Tibial nerve (tissue), 4 donors: ENCODE results near the gene PAMR1. TPM values are rescaled to one million over a fixed set of nuclear protein-coding genes. Genes with fewer than 3 reads are reported as not detected.

ENCODE experiments used
- DNase-seq, 2 donors: peaks; one replicate each; pipeline ENCODE4 v3.0.0-alpha.2; 2019; ENCODE audit warnings: low spot score in 2 of 2
- H3K27ac ChIP-seq, 4 donors: fragments of 200-600 bp; sonication (generic) in 3 of 4; one replicate each; pipeline ENCODE4 v1.5.1; 2017 to 2019; ENCODE audit warnings: mild to moderate bottlenecking in 1 of 4
- H3K27me3 ChIP-seq, 2 donors: fragments of 200-600 bp; sonication (generic) in 1 of 2; one replicate each; pipeline versions ENCODE4 v1.5.1 to v1.6.0; 2017 to 2019
- H3K36me3 ChIP-seq, 3 donors: fragments of 200-600 bp; sonication (generic); one replicate each; pipeline ENCODE4 v1.5.1; 2018 to 2019
- H3K4me1 ChIP-seq, 4 donors: fragments of 200-600 bp; sonication (generic) in 3 of 4; one replicate each; pipeline ENCODE4 v1.5.1; 2017 to 2019
- H3K4me3 ChIP-seq, 4 donors: fragments of 200-600 bp; sonication (generic) in 3 of 4; one replicate each; pipeline ENCODE4 v1.5.1; 2017 to 2019; ENCODE audit warnings: mild to moderate bottlenecking in 1 of 4, moderate library complexity in 1 of 4
- H3K9me3 ChIP-seq, 4 donors: fragments of 200-600 bp; sonication (generic) in 3 of 4; one replicate each; pipeline ENCODE4 v1.5.1; 2017 to 2019
- EP300 ChIP-seq, 2 donors: sonication (generic); formaldehyde crosslinking; IDR thresholded peaks; one replicate each; pipeline ENCODE4 v1.6.1; 2017; ENCODE audit warnings: antibody characterized with exemption in 2 of 2, mild to moderate bottlenecking in 1 of 2
- POLR2A ChIP-seq, 2 donors: fragments of 450-650 bp; IDR thresholded peaks; one replicate each; pipeline ENCODE4 v1.6.1; 2017; ENCODE audit warnings: antibody characterized with exemption in 2 of 2, mild to moderate bottlenecking in 2 of 2, moderate library complexity in 2 of 2
- WGBS, 2 donors: methylation state at CpG; one replicate each; pipeline ENCODE4 v1.1.5; 2018; 5-methylcytosine and 5-hydroxymethylcytosine counted together
- total RNA-seq, 4 donors: library from RNA; depleted of rRNA; stranded (reverse); fragments of >200 nt; gene quantifications; one replicate each; pipeline ENCODE4 v1.1.0, GENCODE V29; 2016
- TF ChIP-seq, protein P1 (sequence below), 5 experiments: fragments of 200-600 bp in 3 of 5; fragments of 450-650 bp in 2 of 5; sonication (generic) in 3 of 5; IDR thresholded peaks; one replicate each; pipeline ENCODE4 v1.5.1; 2016 to 2019; ENCODE audit warnings: antibody characterized with exemption in 5 of 5, mild to moderate bottlenecking in 3 of 5, moderate library complexity in 2 of 5

The PAMR1 gene
- total RNA-seq, 4 donors from 2014 or later = 6.9 to 10.8 (median 7.7) TPM

- H3K4me1 ChIP-seq = peaks cover 0 to 5% (median 0%) of the 10 kb centered on the region in 4 donors
- H3K9me3 ChIP-seq = no peaks in the 10 kb centered on the region
- DNase-seq = no peak
- no peak for TF ChIP-seq POLR2A (IDR thresholded peaks at IDR 0.05)
- TF ChIP-seq, protein P1, sequence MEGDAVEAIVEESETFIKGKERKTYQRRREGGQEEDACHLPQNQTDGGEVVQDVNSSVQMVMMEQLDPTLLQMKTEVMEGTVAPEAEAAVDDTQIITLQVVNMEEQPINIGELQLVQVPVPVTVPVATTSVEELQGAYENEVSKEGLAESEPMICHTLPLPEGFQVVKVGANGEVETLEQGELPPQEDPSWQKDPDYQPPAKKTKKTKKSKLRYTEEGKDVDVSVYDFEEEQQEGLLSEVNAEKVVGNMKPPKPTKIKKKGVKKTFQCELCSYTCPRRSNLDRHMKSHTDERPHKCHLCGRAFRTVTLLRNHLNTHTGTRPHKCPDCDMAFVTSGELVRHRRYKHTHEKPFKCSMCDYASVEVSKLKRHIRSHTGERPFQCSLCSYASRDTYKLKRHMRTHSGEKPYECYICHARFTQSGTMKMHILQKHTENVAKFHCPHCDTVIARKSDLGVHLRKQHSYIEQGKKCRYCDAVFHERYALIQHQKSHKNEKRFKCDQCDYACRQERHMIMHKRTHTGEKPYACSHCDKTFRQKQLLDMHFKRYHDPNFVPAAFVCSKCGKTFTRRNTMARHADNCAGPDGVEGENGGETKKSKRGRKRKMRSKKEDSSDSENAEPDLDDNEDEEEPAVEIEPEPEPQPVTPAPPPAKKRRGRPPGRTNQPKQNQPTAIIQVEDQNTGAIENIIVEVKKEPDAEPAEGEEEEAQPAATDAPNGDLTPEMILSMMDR (IDR thresholded peaks at IDR 0.05) = peak in 2 of 5 experiments; percentile 4 to 13
- H3K27ac ChIP-seq = no peak overlapping the region
- H3K4me3 ChIP-seq = no peak overlapping the region
- no peaks in the 10 kb centered on the region for H3K36me3 ChIP-seq
- no peaks in the 10 kb centered on the region for H3K27me3 ChIP-seq
- 67 to 69% methylated on average over 5 of the region's 5 CpGs for WGBS, 2 donors
Measured at GRCh38 chr11:35554491-35555437, 29.3 kb upstream of the PAMR1 start.

DNA sequence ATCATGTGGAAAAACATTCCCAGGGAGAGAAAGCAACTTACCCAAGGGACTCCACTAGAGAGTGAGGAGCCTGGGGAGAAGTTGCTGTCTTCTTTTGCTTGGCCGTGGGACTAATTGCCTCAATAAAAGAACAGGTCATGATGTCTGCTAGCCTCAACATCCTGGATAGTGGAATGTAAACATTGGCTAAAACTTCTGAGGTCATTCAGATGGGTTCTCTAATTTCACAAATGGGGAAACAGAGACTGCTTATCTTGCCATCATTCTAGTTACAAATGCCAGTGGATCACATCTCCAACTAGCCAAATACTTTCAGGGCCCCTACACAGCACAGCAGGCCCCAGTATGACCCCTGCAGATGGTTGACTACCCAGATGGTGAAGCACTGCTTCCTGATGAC is 28.4 kb upstream of the PAMR1 start:
- TF ChIP-seq EP300 (IDR thresholded peaks at IDR 0.05) = no peak
- no peak for DNase-seq
- H3K9me3 ChIP-seq = no peaks in the 10 kb centered on the region
- no peak overlapping the region for H3K4me3 ChIP-seq
- no peak overlapping the region for H3K27ac ChIP-seq
- no peaks in the 10 kb centered on the region for H3K27me3 ChIP-seq
- no peaks in the 10 kb centered on the region for H3K36me3 ChIP-seq
- H3K4me1 ChIP-seq = peaks cover 0 to 4% (median 0%) of the 10 kb centered on the region in 4 donors
- WGBS, 2 donors = 30 to 54% methylated on average over 1 of the region's 1 CpG

GRCh38 chr11:35553021-35553420 is 27.6 kb upstream of the PAMR1 start:
- H3K27ac ChIP-seq = no peak overlapping the region
- no peaks in the 10 kb centered on the region for H3K36me3 ChIP-seq
- DNase-seq = no peak
- H3K4me3 ChIP-seq = no peak overlapping the region
- no peaks in the 10 kb centered on the region for H3K4me1 ChIP-seq
- TF ChIP-seq, protein P1 (IDR thresholded peaks at IDR 0.05) = no peak
- no peak for TF ChIP-seq EP300 (IDR thresholded peaks at IDR 0.05)
- no peak for TF ChIP-seq POLR2A (IDR thresholded peaks at IDR 0.05)
- 74 to 83% methylated on average over 3 of the region's 3 CpGs for WGBS, 2 donors
- no peaks in the 10 kb centered on the region for H3K9me3 ChIP-seq
- no peaks in the 10 kb centered on the region for H3K27me3 ChIP-seq

GRCh38 chr11:35552616-35553015 is 27.2 kb upstream of the PAMR1 start:
- TF ChIP-seq, protein P1 (IDR thresholded peaks at IDR 0.05) = no peak
- TF ChIP-seq EP300 (IDR thresholded peaks at IDR 0.05) = no peak
- no peak for TF ChIP-seq POLR2A (IDR thresholded peaks at IDR 0.05)
- Histone ChIP-seq H3K27ac (no peak overlapping the region), H3K36me3 (no peaks in the 10 kb centered on the region), H3K9me3 (no peaks in the 10 kb centered on the region), H3K4me3 (no peak overlapping the region), H3K27me3 (no peaks in the 10 kb centered on the region), H3K4me1 (no peaks in the 10 kb centered on the region)
- no peak for DNase-seq
- WGBS, 2 donors = 93 to 95% methylated on average over 5 of the region's 5 CpGs

GRCh38 chr11:35550374-35551036 is 25.1 kb upstream of the PAMR1 start:
- H3K27ac ChIP-seq = no peak overlapping the region
- no peaks in the 10 kb centered on the region for H3K9me3 ChIP-seq
- H3K27me3 ChIP-seq = no peaks in the 10 kb centered on the region
- no peak overlapping the region for H3K4me3 ChIP-seq
- no peak for TF ChIP-seq EP300 (IDR thresholded peaks at IDR 0.05)
- TF ChIP-seq POLR2A (IDR thresholded peaks at IDR 0.05) = no peak
- H3K4me1 ChIP-seq = no peaks in the 10 kb centered on the region
- 98% methylated on average over 3 of the region's 3 CpGs for WGBS, 2 donors
- H3K36me3 ChIP-seq = no peaks in the 10 kb centered on the region
- no peak for DNase-seq

DNA sequence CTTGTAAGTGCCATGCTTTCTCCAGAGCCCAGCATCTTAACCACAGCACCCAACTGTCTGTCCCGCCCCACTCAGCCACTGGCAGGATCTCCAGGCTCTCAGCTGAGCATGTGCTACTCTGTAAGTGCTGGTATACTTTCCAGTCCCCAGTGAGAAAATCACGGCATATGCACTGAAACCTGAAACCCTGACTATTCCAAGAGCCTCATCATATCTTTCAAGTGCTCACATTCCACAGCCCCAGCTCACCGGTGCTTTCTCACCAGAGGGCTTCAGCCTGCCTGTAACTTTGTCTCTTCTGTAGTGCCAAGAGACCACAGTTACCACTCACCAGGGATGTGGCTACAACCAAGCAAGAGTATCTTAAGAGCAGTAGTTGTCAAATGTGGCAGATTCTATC is 24.4 kb upstream of the PAMR1 start:
- no peak overlapping the region for H3K4me3 ChIP-seq
- no peak for DNase-seq
- H3K36me3 ChIP-seq = no peaks in the 10 kb centered on the region
- no peaks in the 10 kb centered on the region for H3K9me3 ChIP-seq
- no peaks in the 10 kb centered on the region for H3K4me1 ChIP-seq
- no peaks in the 10 kb centered on the region for H3K27me3 ChIP-seq
- no peak overlapping the region for H3K27ac ChIP-seq
- TF ChIP-seq, protein P1 (IDR thresholded peaks at IDR 0.05) = no peak
- TF ChIP-seq POLR2A (IDR thresholded peaks at IDR 0.05) (no peak), EP300 (IDR thresholded peaks at IDR 0.05) (no peak)
- 42 to 48% methylated on average over 3 of the region's 3 CpGs for WGBS, 2 donors
